Transverse colon (tissue), 4 donors: ENCODE results near the gene FAM241B.

Source experiments
- EP300 ChIP-seq: sonication (generic); formaldehyde crosslinking; IDR thresholded peaks from one replicate; pipeline ENCODE4 v1.6.1; 2017; ENCODE audit warnings: antibody characterized with exemption, low read depth
- POLR2A ChIP-seq: fragments of 450-650 bp; IDR thresholded peaks from one replicate; pipeline ENCODE4 v1.6.1; 2016; ENCODE audit warnings: antibody characterized with exemption, mild to moderate bottlenecking, moderate library complexity
- POLR2AphosphoS5 ChIP-seq, 3 donors: sonication (generic); formaldehyde crosslinking; IDR thresholded peaks; one replicate each; pipeline ENCODE4 v1.6.1; 2016; ENCODE audit warnings: antibody characterized with exemption in 3 of 3
- TF ChIP-seq, protein P1 (sequence below), 5 experiments: fragments of 200-600 bp in 3 of 5; fragments of 450-650 bp in 2 of 5; sonication (generic) in 3 of 5; IDR thresholded peaks; 1 replicate in 2 of 5; 2 replicates in 3 of 5; pipeline ENCODE4 v1.5.1; 2016 to 2017; ENCODE audit warnings: antibody characterized with exemption in 5 of 5, inconsistent platforms in 3 of 5, mild to moderate bottlenecking in 2 of 5, moderate library complexity in 1 of 5

DNA sequence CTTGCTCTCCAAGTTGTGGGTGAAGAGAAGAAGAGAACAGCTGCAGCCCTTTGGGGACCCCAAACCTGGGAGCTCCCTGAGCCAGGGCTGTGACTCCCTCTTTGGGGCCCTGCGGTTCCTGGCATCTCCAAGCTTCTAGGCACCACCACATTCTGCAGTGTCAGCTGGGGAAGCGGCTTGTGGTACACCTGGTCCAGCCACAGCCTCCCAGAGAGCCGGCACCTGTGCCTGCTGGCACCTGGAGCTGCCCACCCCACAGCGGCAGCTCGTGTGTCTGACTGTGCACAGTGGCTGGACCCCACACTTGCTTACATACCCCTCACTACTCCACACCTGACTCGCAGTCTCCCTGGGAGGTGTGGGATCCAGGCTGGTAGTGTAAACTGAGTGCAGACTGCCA lies 23.5 kb downstream of the FAM241B start:
- TF ChIP-seq, protein P1, sequence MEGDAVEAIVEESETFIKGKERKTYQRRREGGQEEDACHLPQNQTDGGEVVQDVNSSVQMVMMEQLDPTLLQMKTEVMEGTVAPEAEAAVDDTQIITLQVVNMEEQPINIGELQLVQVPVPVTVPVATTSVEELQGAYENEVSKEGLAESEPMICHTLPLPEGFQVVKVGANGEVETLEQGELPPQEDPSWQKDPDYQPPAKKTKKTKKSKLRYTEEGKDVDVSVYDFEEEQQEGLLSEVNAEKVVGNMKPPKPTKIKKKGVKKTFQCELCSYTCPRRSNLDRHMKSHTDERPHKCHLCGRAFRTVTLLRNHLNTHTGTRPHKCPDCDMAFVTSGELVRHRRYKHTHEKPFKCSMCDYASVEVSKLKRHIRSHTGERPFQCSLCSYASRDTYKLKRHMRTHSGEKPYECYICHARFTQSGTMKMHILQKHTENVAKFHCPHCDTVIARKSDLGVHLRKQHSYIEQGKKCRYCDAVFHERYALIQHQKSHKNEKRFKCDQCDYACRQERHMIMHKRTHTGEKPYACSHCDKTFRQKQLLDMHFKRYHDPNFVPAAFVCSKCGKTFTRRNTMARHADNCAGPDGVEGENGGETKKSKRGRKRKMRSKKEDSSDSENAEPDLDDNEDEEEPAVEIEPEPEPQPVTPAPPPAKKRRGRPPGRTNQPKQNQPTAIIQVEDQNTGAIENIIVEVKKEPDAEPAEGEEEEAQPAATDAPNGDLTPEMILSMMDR (IDR thresholded peaks at IDR 0.05) = no peak
- TF ChIP-seq EP300 (no peak), POLR2AphosphoS5 (IDR thresholded peaks at IDR 0.05) (no peak), POLR2A (no peak)
